ENCODE data around the gene INPP5A.

Gene INPP5A

DNA sequence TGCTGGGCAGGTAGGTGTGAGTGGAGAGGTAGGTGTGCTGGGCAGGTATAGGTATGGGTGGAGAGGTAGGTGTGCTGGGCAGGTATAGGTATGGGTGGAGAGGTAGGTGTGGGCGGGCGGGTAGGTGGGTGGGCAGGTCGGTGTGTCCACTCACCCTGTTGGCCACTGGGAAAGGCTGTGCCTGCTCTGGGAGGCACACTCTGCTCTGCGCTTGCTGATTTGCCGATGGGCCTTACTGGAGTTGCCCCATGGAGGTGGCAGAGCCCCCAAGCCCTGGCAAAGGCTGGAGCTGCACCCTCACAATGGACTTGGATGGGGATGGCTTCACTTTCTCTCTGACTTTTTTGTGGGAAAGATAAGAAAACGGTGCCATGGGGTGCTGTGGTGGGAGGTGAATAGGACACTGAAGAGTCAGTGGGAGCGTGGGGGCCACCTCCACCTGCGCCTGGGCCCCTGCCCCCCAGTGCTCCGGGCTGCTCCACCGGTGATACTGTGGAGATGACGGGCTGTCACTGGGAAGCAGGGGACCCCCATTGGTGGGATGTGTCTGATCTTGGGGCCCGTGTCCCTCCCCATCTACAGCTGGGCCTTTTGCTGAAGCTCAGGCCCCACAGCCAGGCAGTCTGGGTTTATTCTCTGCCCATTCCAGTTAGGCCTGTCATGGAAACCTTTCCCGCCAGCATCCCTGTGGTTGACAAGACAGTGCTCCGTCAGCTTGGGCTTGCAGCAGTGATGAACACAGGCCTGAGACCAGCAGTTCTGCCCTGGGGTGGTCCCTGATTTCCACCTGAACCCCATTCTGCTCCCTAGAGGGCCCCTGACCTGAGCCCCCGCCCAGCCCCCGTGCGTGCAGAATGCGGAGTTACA lies 173.4 kb downstream of the INPP5A start:
- POLR2A ChIA-PET, result no interaction called here
- CTCF ChIA-PET, result no interaction called here
- TF ChIP-seq, protein P1, sequence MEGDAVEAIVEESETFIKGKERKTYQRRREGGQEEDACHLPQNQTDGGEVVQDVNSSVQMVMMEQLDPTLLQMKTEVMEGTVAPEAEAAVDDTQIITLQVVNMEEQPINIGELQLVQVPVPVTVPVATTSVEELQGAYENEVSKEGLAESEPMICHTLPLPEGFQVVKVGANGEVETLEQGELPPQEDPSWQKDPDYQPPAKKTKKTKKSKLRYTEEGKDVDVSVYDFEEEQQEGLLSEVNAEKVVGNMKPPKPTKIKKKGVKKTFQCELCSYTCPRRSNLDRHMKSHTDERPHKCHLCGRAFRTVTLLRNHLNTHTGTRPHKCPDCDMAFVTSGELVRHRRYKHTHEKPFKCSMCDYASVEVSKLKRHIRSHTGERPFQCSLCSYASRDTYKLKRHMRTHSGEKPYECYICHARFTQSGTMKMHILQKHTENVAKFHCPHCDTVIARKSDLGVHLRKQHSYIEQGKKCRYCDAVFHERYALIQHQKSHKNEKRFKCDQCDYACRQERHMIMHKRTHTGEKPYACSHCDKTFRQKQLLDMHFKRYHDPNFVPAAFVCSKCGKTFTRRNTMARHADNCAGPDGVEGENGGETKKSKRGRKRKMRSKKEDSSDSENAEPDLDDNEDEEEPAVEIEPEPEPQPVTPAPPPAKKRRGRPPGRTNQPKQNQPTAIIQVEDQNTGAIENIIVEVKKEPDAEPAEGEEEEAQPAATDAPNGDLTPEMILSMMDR (IDR thresholded peaks at IDR 0.05; ENCODE audit: control extremely low read depth, extremely low read depth, low read depth, missing control alignments), result no peak
- DNase-seq (ENCODE audit: extremely low spot score), result no peak

DNA sequence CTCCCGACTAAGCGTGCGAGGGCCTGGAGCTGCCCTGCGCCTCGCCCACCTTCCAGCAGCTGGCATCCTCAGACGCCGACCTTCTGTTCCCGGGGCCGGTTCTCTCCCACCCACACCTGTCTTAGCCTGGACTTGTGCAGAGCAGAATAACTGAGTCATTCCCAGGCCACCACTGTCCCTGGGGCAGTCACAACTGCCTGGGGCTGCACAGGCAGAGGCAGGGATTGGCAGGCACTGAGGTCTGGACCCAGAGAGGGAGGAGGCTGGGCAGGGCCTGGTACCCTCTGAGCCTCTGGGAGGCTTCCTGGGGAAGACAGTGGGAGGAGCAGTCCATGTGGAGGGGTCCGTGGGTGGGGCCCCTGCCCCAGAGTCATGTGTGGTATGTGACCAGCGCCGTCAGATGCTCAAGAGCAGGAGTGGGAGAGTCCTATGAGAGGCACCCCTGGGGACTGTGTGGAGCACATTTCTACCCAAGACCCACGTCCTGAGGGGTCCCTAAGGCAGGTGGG lies 174.1 kb downstream of the INPP5A start:
- DNase-seq (ENCODE audit: extremely low spot score), result no peak
- ChIA-PET POLR2A (no interaction called here), CTCF (no interaction called here)
- TF ChIP-seq, protein P1 (IDR thresholded peaks at IDR 0.05; ENCODE audit: control extremely low read depth, extremely low read depth, low read depth, missing control alignments), result no peak

DNA sequence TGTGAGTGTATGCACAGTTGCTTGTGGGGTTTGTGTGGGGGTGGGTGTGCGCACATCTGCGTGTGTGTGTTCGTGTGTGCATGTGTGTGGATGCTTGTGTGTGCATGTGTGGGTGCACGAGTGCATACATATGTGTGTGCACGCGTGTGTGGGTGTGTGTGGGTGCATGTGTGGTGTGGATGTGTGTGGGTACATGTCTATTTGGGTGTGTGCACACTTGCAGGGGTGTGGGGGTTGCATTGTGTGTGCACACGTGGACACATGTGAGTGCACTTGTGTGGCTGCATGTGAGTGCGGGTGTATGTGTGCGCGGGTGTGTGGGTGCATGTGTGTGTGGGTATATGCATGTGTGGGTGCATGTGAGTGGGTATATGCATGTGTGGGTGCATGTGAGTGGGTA lies 174.7 kb downstream of the INPP5A start:
- DNase-seq (ENCODE audit: extremely low spot score), result no peak
- ChIA-PET CTCF (no interaction called here), POLR2A (no interaction called here)
- TF ChIP-seq, protein P1 (IDR thresholded peaks at IDR 0.05; ENCODE audit: control extremely low read depth, extremely low read depth, low read depth, missing control alignments), result no peak

DNA sequence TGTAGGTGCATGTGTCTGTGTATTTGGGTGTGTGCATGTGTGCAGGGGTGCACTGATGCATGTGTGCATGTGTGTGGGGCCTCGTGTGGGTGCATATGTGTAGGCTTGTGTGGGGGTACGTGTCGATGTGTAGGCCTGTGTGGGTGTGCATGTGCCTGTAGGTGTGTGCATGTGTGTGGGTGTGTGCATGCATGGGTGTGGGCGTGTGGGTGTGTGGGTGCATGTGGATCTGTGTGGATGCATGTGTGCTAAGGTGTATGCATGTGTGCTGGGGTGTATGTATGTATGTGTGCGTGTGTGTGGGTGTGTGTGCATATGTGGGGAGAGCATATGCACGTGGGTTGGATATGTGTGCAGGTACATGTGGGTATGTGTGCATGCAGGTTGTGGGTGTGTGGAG lies 175.2 kb downstream of the INPP5A start:
- CTCF ChIA-PET, result no interaction called here
- no peak for DNase-seq (ENCODE audit: extremely low spot score)

DNA sequence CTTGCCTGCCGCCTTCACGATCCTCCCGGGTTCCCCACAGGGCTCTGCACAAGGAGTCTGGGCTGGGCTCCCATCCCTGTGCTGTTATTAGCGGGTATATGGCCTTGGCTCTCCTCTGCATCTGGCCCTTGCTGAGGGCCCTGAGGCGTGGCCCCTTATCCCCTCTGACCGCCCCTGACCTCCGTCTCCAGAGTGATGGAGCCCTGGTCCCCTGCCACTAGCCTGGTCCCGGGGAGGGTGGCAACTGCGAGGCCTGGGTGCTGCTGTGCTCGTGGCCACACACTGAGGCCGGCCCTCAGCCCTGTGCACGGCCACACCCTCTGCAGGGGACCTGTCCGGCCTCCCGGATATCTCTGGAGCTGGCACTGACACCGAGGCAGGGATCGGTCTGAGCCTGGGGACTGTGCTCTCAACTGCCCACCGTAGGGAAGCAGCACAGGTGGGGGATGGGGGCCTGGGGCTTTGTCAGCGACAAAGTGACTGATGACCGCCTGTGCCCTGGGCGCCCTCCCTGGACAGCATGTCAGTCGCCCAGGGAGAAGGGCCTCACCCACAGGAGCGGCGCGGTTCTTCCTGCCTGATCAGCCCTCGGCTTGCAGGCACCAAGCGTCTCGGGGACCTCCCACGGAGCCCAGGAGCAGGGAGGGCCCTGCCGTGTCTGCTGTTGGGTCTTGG lies 176.0 kb downstream of the INPP5A start:
- ChIA-PET CTCF (no interaction called here), POLR2A (no interaction called here)
- TF ChIP-seq, protein P1 (IDR thresholded peaks at IDR 0.05; ENCODE audit: control extremely low read depth, extremely low read depth, low read depth, missing control alignments), result no peak
- no peak for DNase-seq (ENCODE audit: extremely low spot score)

More for the DNA sequence above, 175.2 kb downstream of the INPP5A start:
- TF ChIP-seq, protein P1 (IDR thresholded peaks at IDR 0.05; ENCODE audit: control extremely low read depth, extremely low read depth, low read depth, missing control alignments), result no peak
- POLR2A ChIA-PET, result no interaction called here

DNA sequence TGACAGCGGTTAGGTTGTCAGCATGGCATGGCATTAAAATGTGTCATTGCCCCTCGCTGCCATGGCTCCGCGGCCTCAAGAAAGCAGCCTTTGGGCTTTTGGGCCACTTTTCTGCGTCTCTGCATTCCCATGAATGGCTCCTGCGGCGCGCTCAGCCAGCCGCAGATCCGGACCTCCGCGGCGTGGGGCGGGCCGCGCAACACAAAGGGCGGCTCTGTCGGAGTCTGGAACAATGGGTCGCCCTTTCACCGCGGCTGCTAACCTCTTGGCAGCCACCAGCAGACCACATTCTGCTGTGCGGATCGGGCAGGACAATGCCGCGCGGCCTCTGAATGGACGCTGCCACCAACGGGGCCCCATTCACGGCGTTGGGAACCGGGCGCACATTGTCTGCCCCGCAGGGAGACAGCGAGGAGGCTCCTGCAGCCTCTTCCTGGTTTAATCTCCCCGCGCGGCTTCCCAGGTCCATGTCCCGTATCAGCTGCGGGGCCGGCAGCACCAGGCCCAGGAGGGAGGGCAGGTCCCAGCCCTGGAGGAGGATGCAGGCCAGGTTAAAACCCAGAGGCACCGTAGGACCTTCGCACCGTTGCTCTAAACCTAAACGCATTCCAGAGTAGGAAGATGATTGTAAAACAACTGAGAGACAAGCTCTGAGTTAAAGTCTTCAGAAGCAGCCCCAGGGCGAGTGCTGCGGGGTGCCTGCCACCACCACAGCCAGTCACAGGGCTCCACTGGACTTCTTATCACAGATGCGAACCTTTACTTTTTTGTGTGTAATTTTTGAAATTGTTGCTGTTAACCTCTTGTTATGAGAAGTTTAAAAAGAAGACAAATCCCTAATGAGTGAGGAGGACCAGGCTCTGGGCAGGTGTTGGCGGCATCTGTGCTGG lies 176.8 kb downstream of the INPP5A start:
- ChIA-PET CTCF (no interaction called here), POLR2A (no interaction called here)
- no peak for DNase-seq (ENCODE audit: extremely low spot score)
- TF ChIP-seq, protein P1 (IDR thresholded peaks at IDR 0.05; ENCODE audit: control extremely low read depth, extremely low read depth, low read depth, missing control alignments), result no peak

Measured in GM10248 (cell line).